ENCODE measurements around the gene ETV5.
"Not testable (repeated sequence)": the region's sequence is repeated elsewhere in the genome, so short reads cannot be mapped to it uniquely, and the experiment has no call there.

Gene ETV5

DNA sequence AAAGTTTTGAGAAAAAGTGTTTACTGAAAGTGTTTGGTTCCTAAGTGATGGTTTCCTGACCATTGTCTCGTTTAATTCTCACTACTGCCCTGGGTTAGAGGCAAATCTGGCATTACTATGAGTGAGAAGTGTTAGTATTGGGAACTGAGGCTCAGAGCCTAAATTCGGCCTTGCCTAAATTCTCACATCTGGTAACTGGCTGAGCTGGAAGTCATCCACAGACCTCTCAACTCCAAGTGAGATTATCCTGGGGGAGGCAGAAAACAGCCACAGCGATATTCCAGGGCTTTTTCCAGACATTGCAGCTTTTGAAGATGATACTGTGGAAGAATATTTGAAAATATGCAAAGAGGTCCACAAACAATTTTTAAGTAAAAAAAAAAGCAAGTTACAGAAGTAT is 86.0 kb downstream of the ETV5 start:
- no peak for DNase-seq (ENCODE audit: low read depth, low spot score)

DNA sequence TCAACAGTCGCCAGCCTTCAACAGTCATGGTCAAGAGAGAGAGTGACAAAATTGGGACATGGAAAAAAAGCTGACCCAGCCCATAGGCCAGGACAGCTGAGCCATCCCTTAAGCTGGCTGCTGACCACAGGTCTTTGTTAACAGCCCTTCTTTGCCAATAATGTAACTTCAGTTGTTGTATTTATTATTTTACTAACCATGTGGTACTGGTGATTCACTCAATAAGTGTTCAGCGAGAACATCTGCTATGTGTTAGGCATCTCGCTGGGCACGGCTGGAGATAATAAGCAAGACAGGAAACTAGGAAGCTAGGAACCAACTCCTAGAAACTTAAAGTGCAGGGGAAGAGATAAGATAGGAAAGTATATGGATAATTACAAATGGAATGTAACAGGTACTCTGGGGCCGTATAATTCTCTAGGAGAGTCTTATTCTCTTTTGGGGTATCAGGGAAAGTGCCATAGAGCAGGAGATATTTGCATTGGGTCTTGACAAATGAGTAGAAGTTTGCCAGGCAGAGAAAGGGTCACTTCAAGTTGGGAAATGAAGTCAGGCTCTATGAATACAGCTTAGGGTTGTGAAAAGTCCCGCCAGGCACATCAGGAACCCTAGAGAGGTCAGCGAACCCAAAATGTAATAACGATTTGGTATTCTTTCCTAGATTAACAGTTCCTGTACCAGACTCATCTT is 87.1 kb downstream of the ETV5 start:
- no peak for DNase-seq (ENCODE audit: low read depth, low spot score)

DNA sequence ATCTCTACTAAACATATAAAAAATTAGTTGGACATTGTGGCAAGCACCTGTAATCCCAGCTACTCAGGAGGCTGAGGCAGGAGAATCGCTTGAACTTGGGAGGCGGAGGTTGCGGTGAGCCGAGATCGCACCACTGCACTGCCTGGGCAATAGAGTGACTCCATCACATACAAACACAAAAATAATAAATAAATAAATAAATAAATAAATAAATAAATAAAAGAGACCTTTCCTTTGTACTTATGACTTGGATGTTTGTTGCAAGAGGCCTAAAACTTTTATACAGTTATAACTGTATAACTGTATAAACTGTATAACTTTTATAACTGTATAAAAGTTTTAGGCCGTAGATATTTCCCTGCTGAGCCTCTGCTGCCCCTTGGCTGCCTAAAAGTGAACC is 87.6 kb downstream of the ETV5 start:
- DNase-seq (ENCODE audit: low read depth, low spot score): not testable (repeated sequence)

DNA sequence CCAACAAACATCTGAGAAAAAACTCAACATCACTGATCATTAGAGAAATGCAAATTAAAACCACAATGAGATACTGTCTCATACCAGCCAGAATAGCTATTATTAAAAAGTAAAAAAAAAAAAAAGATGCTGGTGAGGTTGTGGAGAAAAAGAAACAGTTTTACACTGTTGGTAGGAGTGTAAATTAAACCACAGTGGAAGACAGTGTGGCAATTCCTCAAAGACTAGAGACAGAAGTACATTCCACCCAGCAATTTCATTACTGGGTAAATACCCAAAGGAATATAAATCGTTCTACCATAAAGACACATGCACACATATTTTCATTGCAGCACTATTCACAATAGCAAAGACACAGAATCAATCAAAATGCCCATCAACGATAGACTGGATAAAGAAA is 89.6 kb downstream of the ETV5 start:
- not testable (repeated sequence) for DNase-seq (ENCODE audit: low read depth, low spot score)

DNA sequence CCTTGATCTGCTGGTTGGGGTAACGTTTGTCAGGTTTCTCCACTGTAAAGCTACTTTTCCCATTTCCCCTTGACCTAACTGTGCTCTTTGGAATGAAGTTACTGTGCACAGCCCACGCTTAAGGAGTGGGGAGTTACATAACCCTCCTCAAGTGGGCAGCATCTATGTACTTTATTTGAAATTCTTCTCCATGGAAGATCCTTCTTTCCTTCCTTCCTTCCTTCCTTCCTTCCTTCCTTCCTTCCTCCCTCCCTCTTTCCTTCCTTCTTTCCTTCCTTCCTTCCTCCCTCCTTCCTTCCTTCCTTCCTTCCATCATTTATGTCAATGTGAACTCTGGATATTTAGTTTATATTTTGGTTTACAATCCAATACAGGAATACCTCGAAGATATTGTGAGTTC is 94.0 kb downstream of the ETV5 start:
- no peak for DNase-seq (ENCODE audit: low read depth, low spot score)

DNA sequence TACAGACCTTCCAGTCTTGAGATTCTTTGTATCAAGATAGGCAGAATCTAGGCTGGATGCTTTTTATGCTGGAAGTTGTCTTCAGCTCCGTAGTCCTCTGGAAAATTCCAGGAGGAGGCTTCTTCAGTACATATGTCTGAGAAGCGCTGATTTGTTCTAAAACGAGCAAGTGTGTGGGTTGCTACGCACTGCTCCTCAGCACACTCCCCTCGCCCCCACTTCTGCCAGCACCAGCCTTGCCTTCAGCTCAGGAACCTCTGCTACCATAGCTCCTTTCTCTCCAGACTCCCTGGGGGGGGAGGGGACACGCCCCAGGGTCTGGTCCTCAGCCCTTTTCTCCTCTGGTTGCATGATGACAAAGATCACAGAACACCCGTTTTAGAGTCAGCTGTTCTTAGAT is 95.6 kb downstream of the ETV5 start:
- DNase-seq (ENCODE audit: low read depth, low spot score): no peak

DNA sequence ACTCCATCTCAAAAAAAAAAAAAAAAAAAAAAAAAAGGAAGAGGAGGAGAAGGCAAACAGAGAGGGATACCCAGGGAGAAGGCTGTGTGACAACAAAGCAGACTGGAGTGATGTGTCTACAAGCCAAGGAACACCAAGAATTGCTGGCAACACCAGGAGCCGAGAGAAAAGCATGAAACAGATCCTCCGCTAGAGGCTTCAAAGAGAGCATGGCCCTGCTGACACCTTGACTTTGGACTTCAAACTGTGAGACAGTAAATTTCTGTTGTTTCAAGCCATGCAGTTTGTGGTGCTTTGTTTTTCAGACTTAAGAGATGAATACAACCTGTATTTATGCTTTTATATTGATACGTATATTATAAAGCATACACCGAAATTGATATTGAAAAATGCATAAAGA is 96.8 kb downstream of the ETV5 start:
- no peak for DNase-seq (ENCODE audit: low read depth, low spot score)

DNA sequence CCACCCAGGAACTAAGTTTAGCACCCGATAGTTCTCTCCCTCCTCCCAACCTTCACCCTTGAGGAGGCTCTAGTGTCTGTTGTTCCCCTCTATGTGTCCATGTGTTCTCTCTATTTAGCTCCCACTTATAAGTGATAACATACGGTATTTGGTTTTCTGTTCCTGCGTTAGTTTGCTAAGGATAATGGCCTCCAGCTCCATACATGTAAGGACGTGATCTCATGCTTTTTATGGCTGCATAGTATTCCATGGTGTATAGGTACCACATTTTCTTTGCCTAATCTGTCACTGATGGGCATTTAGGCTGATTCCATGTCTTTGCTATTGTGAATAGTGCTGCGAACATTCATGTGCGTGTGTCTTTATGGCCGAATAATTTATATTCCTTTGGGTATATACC is 104.2 kb downstream of the ETV5 start:
- DNase-seq (ENCODE audit: low read depth, low spot score): no peak

DNA sequence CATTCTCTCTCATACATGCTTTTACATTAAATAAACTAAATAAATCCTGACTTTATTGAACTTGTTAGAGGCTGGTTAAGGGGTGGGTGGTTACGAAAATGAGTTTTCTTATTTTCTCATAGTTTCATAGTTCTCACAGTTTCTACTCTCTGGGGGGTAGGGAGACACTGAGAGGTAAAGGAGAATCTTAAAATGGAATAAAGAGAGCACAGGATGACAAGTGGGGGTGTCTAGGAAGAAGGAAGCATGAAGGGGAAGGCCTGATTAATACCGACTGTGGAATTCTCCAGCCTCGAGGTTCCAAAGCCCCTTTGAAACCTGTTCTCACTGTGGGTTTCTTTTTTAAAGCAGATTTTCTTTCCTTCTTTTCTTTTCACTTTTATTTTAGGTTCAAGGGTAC is 104.7 kb downstream of the ETV5 start:
- no peak for DNase-seq (ENCODE audit: low read depth, low spot score)

DNA sequence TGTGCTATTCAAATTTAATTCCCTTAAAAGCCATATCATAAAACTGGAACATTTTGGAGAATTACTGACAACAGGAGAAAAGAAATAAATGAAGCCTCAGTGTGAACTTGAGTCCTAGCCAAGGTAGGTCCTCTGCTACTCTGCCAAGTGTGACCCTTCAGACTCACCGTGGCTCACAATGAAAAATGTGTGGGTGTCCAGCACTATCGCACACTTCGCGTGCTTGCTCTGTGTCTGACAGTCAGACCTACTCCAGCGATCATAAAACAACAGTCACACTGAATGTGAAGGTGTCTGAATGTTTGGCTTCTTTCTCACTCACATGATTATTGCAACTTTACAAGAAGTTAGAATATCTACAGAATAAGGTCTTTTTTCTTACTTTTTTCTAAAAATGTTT is 105.3 kb downstream of the ETV5 start:
- no peak for DNase-seq (ENCODE audit: low read depth, low spot score)

DNA sequence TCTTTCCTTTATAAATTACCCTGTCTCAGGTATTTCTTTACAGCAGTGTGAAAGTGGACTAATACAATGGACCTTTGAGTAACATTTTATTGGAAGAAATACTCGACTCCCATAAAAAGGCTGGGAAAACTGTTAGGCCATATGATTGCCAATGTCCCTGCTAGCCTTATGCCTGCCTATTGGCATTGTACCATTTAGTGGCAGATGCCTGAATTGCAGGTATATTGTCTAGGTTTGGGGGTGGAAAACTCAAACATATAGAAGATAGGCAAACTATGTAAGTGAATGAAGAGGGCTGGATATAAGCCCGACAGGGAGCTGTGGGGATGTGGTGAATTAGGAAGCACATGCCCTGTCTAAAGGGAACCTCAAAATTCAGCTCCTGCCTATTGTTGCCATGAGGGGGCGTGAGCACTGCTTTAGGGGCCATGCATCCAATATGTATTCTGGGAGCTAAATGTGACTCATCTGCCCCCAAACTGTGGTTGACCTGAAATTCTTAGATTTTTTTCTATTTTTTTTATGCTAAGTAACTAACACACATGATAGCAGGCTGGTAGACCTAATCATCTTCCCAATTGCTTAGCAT is 105.9 kb downstream of the ETV5 start:
- DNase-seq (ENCODE audit: low read depth, low spot score): no peak

DNA sequence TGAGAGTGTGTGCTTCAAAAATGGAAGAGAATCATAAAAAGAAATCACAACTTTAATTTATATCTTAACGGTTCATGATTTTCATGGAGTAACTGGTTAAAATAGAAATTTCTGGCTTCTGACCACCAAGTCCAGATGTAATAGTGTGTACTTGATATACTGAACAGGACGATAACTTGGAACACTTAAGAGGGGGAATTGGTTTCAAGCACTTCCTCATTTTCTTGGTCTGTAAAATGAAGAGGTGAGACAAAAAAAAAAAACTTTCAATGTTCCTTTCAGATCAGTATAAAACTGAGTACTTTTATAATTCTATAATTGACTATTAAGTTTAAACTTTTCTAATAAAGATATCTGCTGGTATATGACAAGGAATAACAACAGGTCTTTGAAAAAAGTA is 107.0 kb downstream of the ETV5 start:
- DNase-seq (ENCODE audit: low read depth, low spot score): no peak

DNA sequence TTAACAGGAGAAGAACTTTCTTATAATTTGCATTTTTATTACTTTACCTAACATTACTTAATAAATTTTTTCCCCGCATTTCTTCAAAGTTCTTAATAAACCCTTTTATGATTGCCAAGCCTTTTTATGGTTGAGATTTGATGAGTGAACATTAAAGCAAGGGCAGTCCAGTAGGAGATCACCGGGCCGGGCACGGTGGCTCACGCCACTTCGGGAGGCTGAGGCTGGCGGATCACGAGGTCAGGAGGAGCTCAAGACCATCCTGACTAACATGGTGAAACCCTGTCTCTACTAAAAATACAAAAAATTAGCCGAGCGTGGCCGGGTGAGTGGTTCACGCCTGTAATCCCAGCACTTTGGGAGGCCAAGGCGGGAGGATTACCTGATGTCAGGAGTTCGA is 109.7 kb downstream of the ETV5 start:
- no peak for DNase-seq (ENCODE audit: low read depth, low spot score)

DNA sequence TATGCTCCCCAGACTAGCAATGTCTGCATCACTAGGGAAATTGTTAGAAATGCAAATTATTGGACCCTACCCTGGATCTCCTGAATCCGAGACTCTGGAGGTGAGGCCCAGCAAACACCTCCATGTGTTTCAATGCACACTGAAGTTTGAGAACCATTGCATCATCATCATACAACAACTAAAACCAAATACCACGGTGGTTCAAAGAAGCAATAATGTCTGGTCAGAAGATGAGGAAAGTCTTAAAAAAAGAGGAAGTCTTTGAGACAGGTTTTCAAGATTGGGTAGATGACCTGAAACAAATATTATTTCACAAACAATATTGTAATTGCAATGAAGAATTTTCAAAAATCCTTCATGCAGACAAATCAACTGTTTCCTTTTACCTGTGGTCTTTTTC is 110.8 kb downstream of the ETV5 start:
- no peak for DNase-seq (ENCODE audit: low read depth, low spot score)

DNA sequence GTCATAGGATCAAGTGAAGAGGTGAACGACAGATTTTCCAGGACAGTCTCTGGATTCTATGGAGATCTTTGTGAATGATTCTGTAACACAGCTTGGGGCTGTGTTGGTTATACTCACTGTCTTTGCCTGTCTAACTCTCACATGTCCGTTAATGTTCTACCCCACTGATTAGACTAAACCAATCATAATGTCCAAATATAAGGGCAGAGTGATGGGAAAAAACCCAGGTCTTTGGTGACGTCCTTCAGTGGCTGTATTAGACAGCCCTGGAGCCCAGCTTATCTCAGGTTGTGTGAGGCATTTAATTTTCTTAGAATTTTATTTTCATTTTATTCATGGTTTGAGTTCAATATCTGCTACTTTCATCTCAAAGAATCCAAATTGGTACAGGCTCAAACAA is 111.8 kb downstream of the ETV5 start:
- DNase-seq (ENCODE audit: low read depth, low spot score): no peak

Data from activated CD4-positive, CD25-positive, alpha-beta regulatory T cell treated with anti-CD3 and anti-CD28 coated beads, Interleukin-2, amount 50 U/mL, for 16 hours (primary cell).